GM21390 (cell line): ENCODE measurements around the gene RNF217.

ENCODE experiments used
- ATAC-seq: cut with Tn5 transposase; IDR thresholded peaks from one replicate; pipeline ENCODE4 v1.9.1; 2021; ENCODE audit not compliant: unreplicated experiment

The RNF217 gene

GRCh38 chr6:124987999-124988591 lies 25.9 kb downstream of the RNF217 start:
- no peak for ATAC-seq

GRCh38 chr6:124989136-124989983 lies 27.1 kb downstream of the RNF217 start:
- ATAC-seq = no peak

GRCh38 chr6:124990988-124991387 lies 28.8 kb downstream of the RNF217 start:
- no peak for ATAC-seq

GRCh38 chr6:124991764-124992295 lies 29.6 kb downstream of the RNF217 start:
- no peak for ATAC-seq

- ATAC-seq = no peak
Observed at GRCh38 chr6:124993327-124993726, 31.1 kb downstream of the RNF217 start.

- no peak for ATAC-seq
Observed at GRCh38 chr6:124994648-124995047, 32.4 kb downstream of the RNF217 start.

- no peak for ATAC-seq
Observed at GRCh38 chr6:124995131-124995530, 32.9 kb downstream of the RNF217 start.

- no peak for ATAC-seq
Observed at GRCh38 chr6:124995645-124996325, 33.5 kb downstream of the RNF217 start.

GRCh38 chr6:124996411-124996810 lies 34.2 kb downstream of the RNF217 start:
- ATAC-seq = no peak

- ATAC-seq = no peak
Observed at GRCh38 chr6:124997196-124997875, 35.1 kb downstream of the RNF217 start.

GRCh38 chr6:124999105-124999764 lies 37.0 kb downstream of the RNF217 start:
- ATAC-seq = no peak

GRCh38 chr6:125001684-125002405 lies 39.6 kb downstream of the RNF217 start:
- ATAC-seq = no peak

- ATAC-seq = no peak
Observed at GRCh38 chr6:125002406-125002741, 40.1 kb downstream of the RNF217 start.

- ATAC-seq = no peak
Observed at GRCh38 chr6:125003070-125003469, 40.8 kb downstream of the RNF217 start.

GRCh38 chr6:125004198-125004597 lies 42.0 kb downstream of the RNF217 start:
- no peak for ATAC-seq

GRCh38 chr6:125004797-125005595 lies 42.8 kb downstream of the RNF217 start:
- ATAC-seq = no peak

- no peak for ATAC-seq
Observed at GRCh38 chr6:125008261-125008703, 46.0 kb downstream of the RNF217 start.

- ATAC-seq = no peak
Observed at GRCh38 chr6:125008957-125009356, 46.7 kb downstream of the RNF217 start.

GRCh38 chr6:125009578-125009977 lies 47.3 kb downstream of the RNF217 start:
- no peak for ATAC-seq
